Stimulated activated CD4-positive, alpha-beta T cell treated with anti-CD3 and anti-CD28 coated beads, Interleukin-1b, Interleukin-23, amount 100 ng/mL, for 24 hours (primary cell): ENCODE measurements around the gene ZNF610.

Experiments used
- DNase-seq, 4 experiments: peaks; one replicate each; pipeline ENCODE4 v3.0.0-alpha.2; 2020; ENCODE audit warnings: low read depth in 4 of 4, low spot score in 1 of 4

ZNF610 gene

GRCh38 chr19:52397310-52398080 is 61.5 kb downstream of the ZNF610 start, which contains the start of gene ZNF528:
Gene ZNF528, plus strand, starts transcription at chr19:52397849. Its CDS starts 4,165 bp downstream, at chr19:52402014.
- peak; percentile 89 to 97 (median 92) for DNase-seq

DNA sequence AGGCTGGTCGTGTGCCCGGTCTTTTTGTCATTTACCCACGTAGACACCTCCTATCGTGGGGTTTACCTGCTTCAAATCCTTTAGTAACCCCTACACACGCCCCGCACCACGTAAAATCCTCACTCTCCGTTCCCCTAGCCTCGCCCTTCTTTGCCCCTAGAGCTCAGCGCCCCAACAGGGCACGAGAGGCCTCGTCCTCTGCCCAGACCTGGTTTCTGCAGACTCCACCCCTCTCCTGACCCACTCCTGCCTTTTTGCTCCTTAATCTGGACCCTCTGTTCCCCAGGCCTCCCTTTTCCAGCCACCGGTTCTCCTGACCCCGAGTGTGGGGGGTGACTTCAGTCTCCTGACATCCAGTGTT is 62.0 kb downstream of the ZNF610 start:
- DNase-seq, result no peak

DNA sequence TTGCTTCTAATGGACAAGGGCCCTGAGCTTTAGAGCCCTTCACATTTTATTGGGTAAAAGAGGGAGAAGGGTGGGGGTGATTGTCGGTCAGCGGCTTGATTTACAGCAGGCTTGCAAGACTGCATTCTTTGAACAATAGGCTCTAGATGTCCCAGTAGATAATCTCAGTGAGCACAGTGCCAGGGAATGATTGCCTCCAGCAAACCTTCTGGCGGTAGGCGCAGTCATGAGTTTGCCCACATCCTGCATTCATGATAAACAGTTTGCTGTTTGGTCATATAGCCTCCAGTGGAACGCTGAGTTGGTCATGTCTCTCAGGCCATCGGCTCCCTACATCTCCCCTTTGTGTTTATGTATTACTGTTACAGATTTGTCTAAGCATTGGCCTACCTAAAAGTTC is 74.2 kb downstream of the ZNF610 start:
- DNase-seq, result no peak

GRCh38 chr19:52415711-52416110 is 79.7 kb downstream of the ZNF610 start:
- DNase-seq, result no peak
